HG02763 (cell line): Measurements from ENCODE around the gene HLA-A.
A peak's percentile ranks its signal among the peaks of the same experiment; 100 is the strongest.
"Not testable (repeated sequence)": the region's sequence is repeated elsewhere in the genome, so short reads cannot be mapped to it uniquely, and the experiment has no call there.

ENCODE experiments used
- ATAC-seq: cut with Tn5 transposase; IDR thresholded peaks from one replicate; pipeline ENCODE4 v1.9.1; 2021; ENCODE audit warnings: mild to moderate bottlenecking, moderate library complexity; ENCODE audit not compliant: unreplicated experiment

HLA-A gene

DNA sequence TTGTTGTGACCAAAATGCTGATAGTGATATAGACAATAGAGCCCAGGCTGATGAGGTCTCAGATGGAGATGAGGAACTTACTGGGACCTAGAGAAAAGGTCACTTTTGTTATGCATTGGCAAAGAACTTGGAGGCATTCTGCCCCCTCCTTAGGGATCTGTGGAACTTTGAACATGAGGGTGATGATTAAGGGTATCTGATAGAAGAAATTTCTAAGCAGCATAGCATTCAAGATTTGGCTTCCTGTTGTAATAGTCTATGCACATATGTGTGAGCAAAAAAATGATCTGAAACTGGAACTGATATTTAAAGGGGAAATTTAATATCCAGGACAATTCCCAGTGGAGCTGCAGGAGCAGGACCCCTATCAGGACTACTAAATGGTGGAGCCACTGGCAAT, 17.1 kb downstream of the HLA-A start:
- ATAC-seq, result no peak

GRCh38 chr6:29961966-29962365, 19.6 kb downstream of the HLA-A start:
- ATAC-seq, result no peak

DNA sequence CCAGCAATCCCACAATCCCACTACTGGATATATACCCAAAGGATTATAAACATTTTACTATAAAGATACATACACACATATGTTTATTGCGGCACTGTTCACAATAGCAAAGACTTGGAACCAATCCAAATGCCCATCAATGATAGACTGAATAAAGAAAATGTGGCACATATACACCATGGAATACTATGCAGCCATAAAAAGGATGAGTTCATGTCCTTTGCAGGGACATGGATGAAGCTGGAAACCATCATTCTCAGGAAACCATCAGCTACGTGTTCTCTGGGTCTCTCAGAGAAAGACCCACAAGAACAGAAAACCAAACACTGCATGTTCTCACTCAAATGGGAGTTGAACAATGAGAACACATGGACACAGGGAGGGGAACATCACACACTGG, 21.4 kb downstream of the HLA-A start:
- not testable (repeated sequence) for ATAC-seq

GRCh38 chr6:29964518-29964886, 22.2 kb downstream of the HLA-A start:
- ATAC-seq, result no peak

GRCh38 chr6:29964887-29965562, 22.7 kb downstream of the HLA-A start:
- peak; percentile 86 for ATAC-seq

DNA sequence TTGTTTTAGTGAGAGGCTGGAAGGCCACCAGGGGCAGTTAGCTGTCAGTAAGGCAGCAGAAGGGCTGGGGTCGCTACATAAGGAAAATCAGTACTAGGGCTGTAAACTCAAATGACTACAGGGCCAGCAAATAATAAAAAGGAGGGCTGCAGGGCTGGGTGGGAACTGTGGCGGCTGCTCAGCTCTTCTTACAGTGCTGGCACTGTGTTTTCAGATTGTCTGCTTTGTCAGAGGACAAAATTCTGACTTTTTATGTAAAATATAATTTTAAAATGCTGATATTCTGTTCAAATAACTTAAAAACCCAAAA, 23.2 kb downstream of the HLA-A start:
- no peak for ATAC-seq

DNA sequence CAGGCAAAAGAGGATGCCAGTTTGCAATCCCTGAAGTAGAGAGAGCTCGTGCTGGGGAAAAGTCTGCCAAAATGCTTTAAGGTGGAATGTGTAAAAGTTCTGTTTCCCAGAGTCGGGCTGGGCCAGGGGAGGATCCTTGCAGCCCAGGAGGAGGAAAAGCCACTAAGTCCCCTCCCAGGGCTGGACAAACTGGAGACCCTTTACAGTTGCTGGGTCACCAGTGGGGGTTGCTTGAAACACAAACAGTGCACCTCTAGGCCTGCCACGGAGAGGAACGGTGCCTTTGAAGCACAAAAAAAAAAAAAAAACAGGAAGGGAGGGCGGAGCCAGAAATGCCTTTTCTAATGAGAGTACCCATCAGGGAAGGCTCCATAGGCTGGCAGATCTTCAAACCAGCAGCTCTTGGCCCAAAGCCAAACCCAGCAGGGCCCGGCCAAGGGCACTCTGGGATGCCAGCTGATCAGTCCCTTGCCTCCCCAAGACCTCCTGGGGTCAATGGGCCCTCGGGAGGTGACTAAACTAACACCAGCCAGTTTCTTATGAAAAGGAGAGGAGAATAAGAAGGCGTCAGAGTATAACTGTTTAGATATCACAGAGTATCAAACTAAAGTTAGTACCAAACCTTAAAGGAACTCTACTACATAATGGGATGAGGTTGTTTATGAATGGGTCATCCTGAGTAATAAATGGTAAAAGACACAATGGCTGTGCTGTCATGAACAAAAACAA, 23.7 kb downstream of the HLA-A start:
- peak; percentile 51 for ATAC-seq

DNA sequence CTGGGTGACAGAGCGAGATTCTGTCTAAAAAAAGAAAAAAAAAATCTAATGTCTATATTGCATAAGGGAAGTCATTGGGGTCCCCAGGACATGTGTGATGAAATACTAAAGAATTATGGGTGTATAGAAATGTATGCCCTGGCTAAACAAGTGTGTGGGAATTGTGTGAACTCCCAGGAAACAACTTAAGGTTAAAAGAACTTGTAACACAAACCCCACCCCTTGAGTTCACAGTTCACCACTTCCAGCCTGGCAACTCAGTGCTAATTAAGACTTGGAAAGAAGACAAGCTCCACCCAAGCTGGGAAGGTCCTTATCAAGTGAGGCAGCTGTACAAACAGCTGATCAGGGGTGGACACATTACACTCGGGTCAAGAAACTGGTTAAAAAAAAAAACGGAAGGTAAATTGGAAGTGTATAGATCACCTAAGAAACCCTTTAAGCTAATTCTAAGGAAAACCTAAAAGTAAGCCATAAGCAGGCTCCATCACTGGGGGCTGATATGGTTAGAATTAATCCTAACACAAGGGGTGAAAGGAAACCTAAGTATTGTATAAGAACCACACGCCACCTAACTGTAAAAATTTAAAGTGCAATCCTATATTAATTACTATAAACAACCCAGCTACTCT, 25.2 kb downstream of the HLA-A start:
- ATAC-seq, result no peak

DNA sequence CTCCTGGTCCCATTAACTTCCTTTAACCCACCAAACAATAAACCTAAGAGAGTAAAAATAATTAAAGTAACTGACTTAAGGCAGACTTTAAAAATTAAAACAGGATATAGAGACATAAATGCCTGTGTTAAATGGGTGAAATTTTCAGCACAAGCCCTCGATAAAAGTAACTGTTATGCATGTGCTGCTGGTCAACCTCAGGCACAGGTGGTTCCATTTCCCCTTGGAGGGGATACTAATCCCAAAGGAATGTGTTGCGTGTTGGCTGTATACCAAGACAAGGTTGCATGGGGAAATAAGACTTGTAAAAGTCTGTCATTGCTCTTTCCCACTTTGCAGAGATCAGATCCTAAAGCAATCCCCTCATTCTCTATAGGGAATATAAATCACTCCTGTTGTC, 25.8 kb downstream of the HLA-A start:
- no peak for ATAC-seq

GRCh38 chr6:29968905-29969304, 26.6 kb downstream of the HLA-A start:
- no peak for ATAC-seq

- no peak for ATAC-seq
Measured at GRCh38 chr6:29970711-29971110, 28.4 kb downstream of the HLA-A start.

- no peak for ATAC-seq
Measured at GRCh38 chr6:29974901-29975560, 32.7 kb downstream of the HLA-A start.

- ATAC-seq, result no peak
Measured at GRCh38 chr6:29975561-29975907, 33.2 kb downstream of the HLA-A start.

- ATAC-seq, result no peak
Measured at GRCh38 chr6:29976253-29976587, 33.9 kb downstream of the HLA-A start.

DNA sequence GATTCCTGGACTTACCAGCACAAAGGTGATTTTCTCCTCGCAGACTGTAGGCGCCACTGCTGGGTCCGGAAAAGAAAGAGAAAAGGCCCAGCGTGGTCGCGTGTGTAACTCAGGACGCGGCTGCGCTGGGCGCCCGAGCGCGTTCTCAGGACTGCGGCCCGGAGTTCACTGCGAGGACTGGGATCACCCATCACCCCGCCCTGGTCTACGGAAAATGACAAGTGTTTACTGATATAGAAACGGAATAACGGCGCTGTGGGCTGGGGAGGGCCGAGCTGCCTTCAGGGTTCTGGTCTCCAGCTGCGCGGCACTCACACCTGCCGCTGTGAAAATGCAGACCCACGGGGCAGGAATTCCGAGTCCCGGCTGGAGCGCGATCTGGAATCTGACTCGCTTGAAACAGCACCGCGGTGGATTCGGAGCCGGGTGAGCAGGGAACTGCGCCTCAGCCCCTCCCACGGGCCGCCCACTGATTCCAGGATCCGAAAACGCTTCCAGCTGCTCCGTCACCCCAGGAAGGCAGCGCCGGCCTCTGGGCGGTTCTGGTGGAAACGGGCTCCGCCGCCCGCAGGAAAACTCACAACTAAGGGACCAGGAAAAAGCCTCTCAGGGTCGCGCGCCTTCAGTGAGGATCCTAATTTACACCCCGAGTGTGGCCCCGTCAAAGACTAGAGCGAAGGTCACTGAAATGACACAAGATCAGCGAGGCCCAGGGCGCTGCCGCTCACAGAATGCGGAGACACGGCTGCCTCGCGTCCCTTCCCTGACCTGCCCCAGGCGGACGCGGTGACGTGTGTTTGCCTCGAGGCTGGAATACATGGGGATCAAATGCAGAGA, 34.5 kb downstream of the HLA-A start:
- ATAC-seq, result peak; percentile 58

DNA sequence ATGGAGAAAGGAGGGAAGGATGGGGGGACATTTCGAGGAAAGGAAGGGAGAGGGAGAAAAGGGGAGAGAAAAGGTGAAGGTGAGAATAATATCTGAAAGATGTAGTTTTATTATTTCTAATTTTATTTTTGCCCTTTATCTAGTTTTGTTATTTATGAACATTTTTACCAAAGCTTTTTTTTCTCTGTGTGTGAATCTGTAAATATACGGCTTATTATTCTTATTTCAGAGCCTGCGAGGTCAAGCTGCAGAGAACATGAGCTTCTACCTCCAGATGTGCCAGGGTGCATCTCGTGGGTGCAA, 35.0 kb downstream of the HLA-A start:
- no peak for ATAC-seq

GRCh38 chr6:29980013-29980412, 37.7 kb downstream of the HLA-A start:
- ATAC-seq, result not testable (repeated sequence)

- ATAC-seq, result no peak
Measured at GRCh38 chr6:29980511-29980910, 38.2 kb downstream of the HLA-A start.

DNA sequence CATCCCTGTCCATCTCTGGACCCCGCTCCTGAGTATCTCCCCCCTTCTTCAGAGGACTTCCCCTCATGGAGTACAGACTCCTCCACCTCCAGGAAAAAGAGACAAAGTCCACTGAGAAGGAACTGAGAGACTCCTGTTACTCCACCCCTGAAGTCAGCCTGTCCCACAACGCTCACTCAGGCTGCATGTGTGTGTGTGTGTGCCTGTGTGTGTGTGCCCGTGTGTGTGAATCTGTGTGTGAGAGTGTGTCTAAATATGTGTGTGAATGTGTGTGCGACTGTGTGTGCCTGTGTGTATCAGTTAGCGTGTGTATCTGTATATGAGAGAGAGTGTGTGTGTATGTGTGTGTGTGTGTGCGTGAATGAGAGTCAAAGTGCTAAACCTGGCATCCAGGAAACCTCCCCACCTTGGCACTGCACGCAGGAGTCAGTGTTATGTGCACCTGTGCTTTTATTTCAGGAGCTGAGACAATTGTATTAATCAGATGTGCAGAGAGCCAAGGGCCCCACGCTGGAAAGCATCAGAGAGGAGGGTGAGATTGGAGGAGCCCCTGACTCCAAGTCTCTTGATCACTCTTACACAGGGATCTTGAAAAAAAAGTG, 39.0 kb downstream of the HLA-A start:
- ATAC-seq, result no peak

- no peak for ATAC-seq
Measured at GRCh38 chr6:29982097-29982496, 39.8 kb downstream of the HLA-A start.

- ATAC-seq, result no peak
Measured at GRCh38 chr6:29984232-29984631, 41.9 kb downstream of the HLA-A start.
